OCI-LY7 (cell line): ENCODE results near the gene METTL4.

Experiments used
- EZH2phosphoT487 ChIP-seq: fragments of 200-600 bp; sonication (generic); IDR thresholded peaks from 2 replicates; pipeline ENCODE4 v1.6.1; 2018; ENCODE audit warnings: low read depth, borderline replicate concordance, mild to moderate bottlenecking, mixed run types, antibody characterized with exemption, low read length, moderate library complexity, mixed read lengths
- TF ChIP-seq, protein P1 (sequence below): fragments of 200-600 bp; sonication (generic); conservative IDR thresholded peaks from 2 replicates; pipeline ENCODE4 v1.5.1; 2014; ENCODE audit warnings: mild to moderate bottlenecking, antibody characterized with exemption, low read length, moderate library complexity, mixed read lengths

DNA sequence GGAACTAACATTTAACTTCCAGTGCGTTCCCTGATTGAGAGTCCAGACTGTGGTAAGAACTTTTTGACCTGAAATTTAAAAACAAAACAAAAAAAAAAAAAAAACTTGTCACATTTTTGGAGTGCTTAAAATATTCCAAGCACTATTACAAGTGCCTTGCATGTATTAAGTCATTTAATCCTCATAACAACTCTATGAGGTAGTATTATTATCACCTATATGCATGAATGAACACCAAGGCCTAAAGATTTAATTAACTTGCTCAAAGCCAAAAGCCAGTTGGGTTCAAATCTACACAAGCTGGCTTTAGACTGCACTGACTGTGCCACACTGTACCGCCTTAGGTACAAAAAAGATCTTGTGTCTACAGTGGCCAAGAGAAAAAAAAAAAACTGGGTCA, 35.2 kb downstream of the METTL4 start:
- TF ChIP-seq, protein P1, sequence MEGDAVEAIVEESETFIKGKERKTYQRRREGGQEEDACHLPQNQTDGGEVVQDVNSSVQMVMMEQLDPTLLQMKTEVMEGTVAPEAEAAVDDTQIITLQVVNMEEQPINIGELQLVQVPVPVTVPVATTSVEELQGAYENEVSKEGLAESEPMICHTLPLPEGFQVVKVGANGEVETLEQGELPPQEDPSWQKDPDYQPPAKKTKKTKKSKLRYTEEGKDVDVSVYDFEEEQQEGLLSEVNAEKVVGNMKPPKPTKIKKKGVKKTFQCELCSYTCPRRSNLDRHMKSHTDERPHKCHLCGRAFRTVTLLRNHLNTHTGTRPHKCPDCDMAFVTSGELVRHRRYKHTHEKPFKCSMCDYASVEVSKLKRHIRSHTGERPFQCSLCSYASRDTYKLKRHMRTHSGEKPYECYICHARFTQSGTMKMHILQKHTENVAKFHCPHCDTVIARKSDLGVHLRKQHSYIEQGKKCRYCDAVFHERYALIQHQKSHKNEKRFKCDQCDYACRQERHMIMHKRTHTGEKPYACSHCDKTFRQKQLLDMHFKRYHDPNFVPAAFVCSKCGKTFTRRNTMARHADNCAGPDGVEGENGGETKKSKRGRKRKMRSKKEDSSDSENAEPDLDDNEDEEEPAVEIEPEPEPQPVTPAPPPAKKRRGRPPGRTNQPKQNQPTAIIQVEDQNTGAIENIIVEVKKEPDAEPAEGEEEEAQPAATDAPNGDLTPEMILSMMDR = no peak
- TF ChIP-seq EZH2phosphoT487 = no peak
